PFSK-1 (cell line): Measurements from ENCODE around the gene RUNX1.

Experiments used
- FOXP2 ChIP-seq: optimal IDR thresholded peaks from 2 replicates; pipeline ENCODE3; 2011; ENCODE audit warnings: borderline replicate concordance, control low read depth, inconsistent platforms; ENCODE audit not compliant: insufficient read depth; ENCODE audit errors: extremely low read length, extremely low read depth
- POLR2AphosphoS5 ChIP-seq: IDR thresholded peaks from 2 replicates; pipeline ENCODE4 v1.6.1; 2012; ENCODE audit warnings: low read depth, mild to moderate bottlenecking, control low read depth, low read length, moderate library complexity
- SIN3A ChIP-seq: IDR thresholded peaks from 2 replicates; pipeline ENCODE4 v1.6.1; 2012; ENCODE audit warnings: mild to moderate bottlenecking, low read length, moderate library complexity, borderline replicate concordance; ENCODE audit not compliant: insufficient read depth
- TAF1 ChIP-seq: IDR thresholded peaks from 2 replicates; pipeline ENCODE4 v1.6.1; 2012; ENCODE audit warnings: low read length, control low read depth, borderline replicate concordance; ENCODE audit not compliant: insufficient read depth
- TF ChIP-seq, protein P1 (sequence below), 2 experiments: IDR thresholded peaks; 2 replicates each; pipeline versions ENCODE4 v1.6.1 to v1.8.0; 2011 to 2012; ENCODE audit warnings: low read depth in 2 of 2, low read length in 2 of 2, control low read depth in 1 of 2, inconsistent platforms in 1 of 2, mild to moderate bottlenecking in 1 of 2, moderate library complexity in 1 of 2; ENCODE audit not compliant: insufficient read depth in 1 of 2

RUNX1 gene

DNA sequence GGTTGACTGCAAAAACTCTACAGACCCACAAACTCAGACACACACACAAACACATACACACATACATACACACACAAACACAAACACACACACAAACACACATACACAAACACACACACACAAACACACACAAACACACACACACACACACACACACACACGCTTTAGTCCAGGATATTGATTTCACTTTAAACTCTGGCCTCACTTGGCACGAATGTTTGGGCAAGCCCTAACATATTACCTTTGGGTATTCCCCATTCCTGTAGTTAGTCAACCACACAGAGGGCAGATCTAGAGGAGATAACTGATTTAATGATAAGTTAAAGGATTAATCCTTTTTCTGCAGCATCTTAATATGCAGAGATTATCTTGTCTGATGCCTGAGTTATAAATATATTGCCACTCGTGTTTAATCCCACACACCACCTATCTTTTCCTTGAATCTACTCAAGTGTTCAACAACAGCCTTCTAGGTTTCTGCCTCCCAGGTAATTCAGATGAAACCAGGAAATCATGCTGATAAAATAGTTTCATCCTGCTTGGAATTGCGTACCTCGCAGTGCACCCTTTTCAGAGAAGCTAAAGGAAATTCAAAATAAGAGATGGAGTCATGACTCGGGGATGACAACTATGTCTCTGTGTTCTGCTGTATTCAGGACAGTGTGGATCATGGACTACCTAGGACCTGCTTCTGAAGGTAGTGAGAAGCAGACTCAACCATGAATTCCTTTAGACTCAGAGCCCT is 14.5 kb upstream of the RUNX1 start:
- TF ChIP-seq TAF1 (no peak), POLR2AphosphoS5 (no peak), FOXP2 (no peak)

DNA sequence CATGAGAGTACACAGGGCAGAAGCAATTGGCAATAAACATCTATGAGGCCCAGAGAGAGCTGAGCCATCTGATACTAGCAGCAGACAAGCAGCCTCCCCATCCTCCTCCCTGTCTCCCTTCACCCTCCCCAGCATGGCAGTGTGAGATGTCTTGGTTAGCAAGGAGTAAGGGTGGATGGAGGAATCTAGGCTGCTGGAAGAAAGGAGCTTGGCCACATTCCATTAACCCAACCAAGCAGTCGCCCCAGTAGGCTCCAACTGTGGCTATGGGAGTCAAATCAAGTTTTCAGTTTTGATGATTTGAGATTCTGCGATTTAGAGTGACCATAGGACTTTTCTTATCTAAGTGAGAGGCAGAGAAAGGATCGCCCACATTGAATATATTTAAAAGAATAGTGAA is 12.9 kb upstream of the RUNX1 start:
- TF ChIP-seq POLR2AphosphoS5, result no peak
- TF ChIP-seq, protein P1, sequence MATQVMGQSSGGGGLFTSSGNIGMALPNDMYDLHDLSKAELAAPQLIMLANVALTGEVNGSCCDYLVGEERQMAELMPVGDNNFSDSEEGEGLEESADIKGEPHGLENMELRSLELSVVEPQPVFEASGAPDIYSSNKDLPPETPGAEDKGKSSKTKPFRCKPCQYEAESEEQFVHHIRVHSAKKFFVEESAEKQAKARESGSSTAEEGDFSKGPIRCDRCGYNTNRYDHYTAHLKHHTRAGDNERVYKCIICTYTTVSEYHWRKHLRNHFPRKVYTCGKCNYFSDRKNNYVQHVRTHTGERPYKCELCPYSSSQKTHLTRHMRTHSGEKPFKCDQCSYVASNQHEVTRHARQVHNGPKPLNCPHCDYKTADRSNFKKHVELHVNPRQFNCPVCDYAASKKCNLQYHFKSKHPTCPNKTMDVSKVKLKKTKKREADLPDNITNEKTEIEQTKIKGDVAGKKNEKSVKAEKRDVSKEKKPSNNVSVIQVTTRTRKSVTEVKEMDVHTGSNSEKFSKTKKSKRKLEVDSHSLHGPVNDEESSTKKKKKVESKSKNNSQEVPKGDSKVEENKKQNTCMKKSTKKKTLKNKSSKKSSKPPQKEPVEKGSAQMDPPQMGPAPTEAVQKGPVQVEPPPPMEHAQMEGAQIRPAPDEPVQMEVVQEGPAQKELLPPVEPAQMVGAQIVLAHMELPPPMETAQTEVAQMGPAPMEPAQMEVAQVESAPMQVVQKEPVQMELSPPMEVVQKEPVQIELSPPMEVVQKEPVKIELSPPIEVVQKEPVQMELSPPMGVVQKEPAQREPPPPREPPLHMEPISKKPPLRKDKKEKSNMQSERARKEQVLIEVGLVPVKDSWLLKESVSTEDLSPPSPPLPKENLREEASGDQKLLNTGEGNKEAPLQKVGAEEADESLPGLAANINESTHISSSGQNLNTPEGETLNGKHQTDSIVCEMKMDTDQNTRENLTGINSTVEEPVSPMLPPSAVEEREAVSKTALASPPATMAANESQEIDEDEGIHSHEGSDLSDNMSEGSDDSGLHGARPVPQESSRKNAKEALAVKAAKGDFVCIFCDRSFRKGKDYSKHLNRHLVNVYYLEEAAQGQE (IDR thresholded peaks at IDR 0.05; ENCODE audit: insufficient read depth in 1 of 2, low read depth in 2 of 2, low read length in 2 of 2), result no peak
- TF ChIP-seq TAF1, result no peak
- TF ChIP-seq SIN3A, result no peak
- TF ChIP-seq FOXP2, result no peak

DNA sequence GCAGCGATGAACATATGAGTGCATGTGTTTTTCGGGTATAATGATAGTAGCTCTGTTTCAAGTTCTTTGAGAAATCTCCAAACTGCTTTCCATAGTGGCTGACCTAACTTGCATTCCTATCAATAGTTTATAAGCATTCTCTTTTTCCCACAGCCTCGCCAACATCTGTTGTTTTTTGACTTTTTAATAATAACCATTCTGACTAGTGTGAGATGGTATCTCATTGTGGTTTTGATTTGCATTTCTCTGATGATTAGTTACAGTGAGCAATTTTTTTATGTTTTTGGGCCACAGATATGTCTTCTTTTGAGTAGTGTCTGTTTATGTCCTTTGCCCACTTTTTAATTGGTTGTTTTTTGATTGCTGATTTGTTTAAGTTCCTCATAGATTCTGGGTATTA is 10.6 kb upstream of the RUNX1 start:
- TF ChIP-seq FOXP2 (no peak), SIN3A (no peak), POLR2AphosphoS5 (no peak), TAF1 (no peak)
- TF ChIP-seq, protein P1 (IDR thresholded peaks at IDR 0.05; ENCODE audit: insufficient read depth in 1 of 2, low read depth in 2 of 2, low read length in 2 of 2), result no peak

DNA sequence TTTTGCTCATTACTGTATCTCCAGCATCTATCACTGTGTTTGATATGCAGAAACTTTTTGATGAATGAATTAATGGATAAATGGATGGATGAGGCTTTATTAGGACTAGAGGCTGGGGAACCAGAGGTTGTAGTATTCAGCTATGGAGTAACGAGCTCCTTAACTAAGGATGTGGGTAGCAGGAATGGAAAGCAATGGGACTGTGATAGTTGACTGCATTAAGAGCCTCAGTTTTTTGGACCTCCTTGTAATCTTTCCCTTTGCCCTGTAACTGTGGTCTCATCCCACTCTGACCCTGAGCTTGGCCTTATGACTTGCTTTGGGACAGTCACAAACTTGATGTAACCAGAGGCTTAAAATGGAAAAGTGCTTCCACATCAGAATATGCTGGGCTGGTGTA is 9.0 kb upstream of the RUNX1 start:
- TF ChIP-seq FOXP2, result no peak
- TF ChIP-seq, protein P1 (IDR thresholded peaks at IDR 0.05; ENCODE audit: insufficient read depth in 1 of 2, low read depth in 2 of 2, low read length in 2 of 2), result no peak
- TF ChIP-seq TAF1, result no peak
- TF ChIP-seq SIN3A, result no peak
- no peak for TF ChIP-seq POLR2AphosphoS5

DNA sequence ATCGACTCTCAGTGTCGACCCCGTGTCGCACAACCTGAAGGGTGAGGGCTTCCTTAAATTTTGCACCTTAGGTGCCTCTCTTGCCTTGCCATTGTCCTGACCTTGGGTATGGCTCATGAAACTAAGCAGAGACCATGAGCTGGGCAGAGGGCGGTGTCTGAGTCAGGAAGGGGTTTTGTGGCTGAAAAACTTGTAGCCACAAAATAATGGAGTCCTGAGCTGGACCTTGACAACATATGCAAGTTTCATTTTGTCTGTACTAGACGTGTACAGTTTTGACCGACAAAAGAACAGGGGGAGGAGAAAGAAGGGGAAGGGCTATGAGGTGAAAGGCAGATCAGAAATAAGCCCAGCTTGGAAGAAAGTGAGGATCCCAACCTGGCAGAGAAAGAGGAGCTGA is 8.3 kb upstream of the RUNX1 start:
- TF ChIP-seq TAF1 (no peak), SIN3A (no peak), POLR2AphosphoS5 (no peak), FOXP2 (no peak)
- TF ChIP-seq, protein P1 (IDR thresholded peaks at IDR 0.05; ENCODE audit: insufficient read depth in 1 of 2, low read depth in 2 of 2, low read length in 2 of 2), result no peak
